ENCODE data around the gene ARID2. TPM values are rescaled to one million over a fixed set of nuclear protein-coding genes. Genes with fewer than 3 reads are reported as not detected.

ARID2 gene
- total and polyA plus RNA-seq, 2 experiments from 2014 or later, result 26.5 to 54.9 TPM

GRCh38 chr12:45938566-45938965 lies 209.1 kb downstream of the ARID2 start:
- H3F3A ChIP-seq (replicated peaks; ENCODE audit: low read depth), result no peaks in the 10 kb centered on the region
- ATAC-seq (no peak), DNase-seq (ENCODE audit: low spot score) (no peak)
- H3K4me2 ChIP-seq, result no peak overlapping the region
- no peaks in the 10 kb centered on the region for H3K36me3 ChIP-seq (ENCODE audit: insufficient read depth)
- H3K27me3 ChIP-seq (ENCODE audit: insufficient read depth), result no peaks in the 10 kb centered on the region
- no peaks in the 10 kb centered on the region for H3K9me3 Mint-ChIP-seq
- no peaks in the 10 kb centered on the region; the same call in 1 of the 2 replicates for H4K20me1 ChIP-seq (replicated peaks; ENCODE audit: insufficient read depth)
- H3K9me2 ChIP-seq (ENCODE audit: insufficient read depth), result no peaks in the 10 kb centered on the region
- H3K4me1 ChIP-seq (ENCODE audit: insufficient read depth), result peaks cover 6% of the 10 kb centered on the region; the same call in 1 of the 2 replicates
- no peaks in the 10 kb centered on the region for H3K79me2 ChIP-seq (replicated peaks; ENCODE audit: insufficient read depth)
- H3K27ac ChIP-seq (ENCODE audit: low read depth), result no peak overlapping the region
- peaks cover 8% of the 10 kb centered on the region; the same call in 2 of the 3 replicates for H3K36me3 Mint-ChIP-seq (ENCODE audit: low read depth)
- no peak overlapping the region for H2AFZ ChIP-seq
- H3K4me3 ChIP-seq, result no peak overlapping the region
- H3K27ac Mint-ChIP-seq, result no peak overlapping the region
- H3K4me3 Mint-ChIP-seq, result no peak overlapping the region
- H3K4me1 Mint-ChIP-seq, result no peaks in the 10 kb centered on the region
- TF ChIP-seq NANOG (IDR thresholded peaks at IDR 0.05; ENCODE audit: borderline replicate concordance) (no peak), ZNF114 (CRISPR knock-in tag; IDR thresholded peaks at IDR 0.05) (no peak), EZH2 (IDR thresholded peaks at IDR 0.05; ENCODE audit: low read depth, unreplicated experiment) (no peak), POLR2AphosphoS5 (IDR thresholded peaks at IDR 0.05; ENCODE audit: low read depth) (no peak), EZH2phosphoT487 (IDR thresholded peaks at IDR 0.05; ENCODE audit: unreplicated experiment) (no peak), STAT1 (IDR thresholded peaks at IDR 0.05; ENCODE audit: unreplicated experiment) (no peak), JUNB (IDR thresholded peaks at IDR 0.05; ENCODE audit: unreplicated experiment) (no peak), ZNF331 (CRISPR knock-in tag; IDR thresholded peaks at IDR 0.05; ENCODE audit: low read depth) (no peak), CTCF (conservative IDR thresholded peaks at IDR 0.05; ENCODE audit: low read depth in 2 of 2) (no peak), CREB1 (CRISPR knock-in tag; IDR thresholded peaks at IDR 0.05; ENCODE audit: low read depth) (no peak), ETS1 (IDR thresholded peaks at IDR 0.05) (no peak), ZNF462 (CRISPR knock-in tag; IDR thresholded peaks at IDR 0.05) (no peak), REST (IDR thresholded peaks at IDR 0.05; ENCODE audit: unreplicated experiment) (no peak)
- no peaks in the 10 kb centered on the region for H3K27me3 Mint-ChIP-seq (ENCODE audit: insufficient read depth, low read depth, poor library complexity)
